ENCODE measurements around the gene SMAD6. TPM values are rescaled to one million over a fixed set of nuclear protein-coding genes. Genes with fewer than 3 reads are reported as not detected.
A peak's percentile ranks its signal among the peaks of the same experiment; 100 is the strongest.

The SMAD6 gene
- total RNA-seq, 2 donors from 2014 or later = 0.31 to 0.35 TPM

GRCh38 chr15:66766282-66767230 lies 64.5 kb downstream of the SMAD6 start:
- no peaks in the 10 kb centered on the region for H3K9me3 Mint-ChIP-seq
- DNase-seq (no peak), ATAC-seq (replicated peaks in 1 of 2) (peak in 1 of 2 donors; percentile 47)
- peaks cover 9% of the 10 kb centered on the region for H3K4me1 Mint-ChIP-seq (ENCODE audit: low read depth)
- H3K36me3 Mint-ChIP-seq (ENCODE audit: insufficient read depth in 2 of 2) = no peaks in the 10 kb centered on the region
- peaks cover 42% of the 10 kb centered on the region for H3K27me3 Mint-ChIP-seq (ENCODE audit: low read depth)
- no peak overlapping the region for H3K27ac Mint-ChIP-seq
- no peak overlapping the region for H3K4me3 Mint-ChIP-seq

- peaks cover 35% of the 10 kb centered on the region for H3K27me3 Mint-ChIP-seq (ENCODE audit: low read depth)
- DNase-seq (no peak), ATAC-seq (replicated peaks in 1 of 2) (no peak)
- H3K4me3 Mint-ChIP-seq = no peak overlapping the region
- no peaks in the 10 kb centered on the region for H3K36me3 Mint-ChIP-seq (ENCODE audit: insufficient read depth in 2 of 2)
- H3K27ac Mint-ChIP-seq = no peak overlapping the region
- no peaks in the 10 kb centered on the region for H3K9me3 Mint-ChIP-seq
- peaks cover 9% of the 10 kb centered on the region for H3K4me1 Mint-ChIP-seq (ENCODE audit: low read depth)
Observed at GRCh38 chr15:66767240-66767659, 65.2 kb downstream of the SMAD6 start.

- Mint-ChIP-seq H3K9me3 (no peaks in the 10 kb centered on the region), H3K36me3 (ENCODE audit: insufficient read depth in 2 of 2) (no peaks in the 10 kb centered on the region), H3K27me3 (ENCODE audit: low read depth) (peaks cover 28% of the 10 kb centered on the region), H3K4me1 (ENCODE audit: low read depth) (peaks cover 9% of the 10 kb centered on the region), H3K27ac (no peak overlapping the region), H3K4me3 (no peak overlapping the region)
- DNase-seq (no peak), ATAC-seq (replicated peaks in 1 of 2) (no peak)
Observed at GRCh38 chr15:66768987-66769386, 67.0 kb downstream of the SMAD6 start.

GRCh38 chr15:66770518-66771350 lies 68.7 kb downstream of the SMAD6 start:
- Mint-ChIP-seq H3K4me1 (ENCODE audit: low read depth) (peaks cover 4% of the 10 kb centered on the region), H3K27ac (no peak overlapping the region), H3K27me3 (ENCODE audit: low read depth) (peaks cover 11% of the 10 kb centered on the region), H3K36me3 (ENCODE audit: insufficient read depth in 2 of 2) (no peaks in the 10 kb centered on the region), H3K4me3 (no peak overlapping the region), H3K9me3 (no peaks in the 10 kb centered on the region)
- DNase-seq = no peak
- ATAC-seq (replicated peaks in 1 of 2) = no peak

GRCh38 chr15:66771351-66771650 lies 69.3 kb downstream of the SMAD6 start:
- no peaks in the 10 kb centered on the region for H3K4me1 Mint-ChIP-seq (ENCODE audit: low read depth)
- no peaks in the 10 kb centered on the region for H3K36me3 Mint-ChIP-seq (ENCODE audit: insufficient read depth in 2 of 2)
- no peak overlapping the region for H3K4me3 Mint-ChIP-seq
- no peaks in the 10 kb centered on the region for H3K9me3 Mint-ChIP-seq
- ATAC-seq (replicated peaks in 1 of 2) (no peak), DNase-seq (no peak)
- H3K27ac Mint-ChIP-seq = no peak overlapping the region
- peaks cover 5% of the 10 kb centered on the region for H3K27me3 Mint-ChIP-seq (ENCODE audit: low read depth)

GRCh38 chr15:66772604-66773128 lies 70.6 kb downstream of the SMAD6 start:
- Mint-ChIP-seq H3K27me3 (ENCODE audit: low read depth) (no peaks in the 10 kb centered on the region), H3K4me1 (ENCODE audit: low read depth) (no peaks in the 10 kb centered on the region), H3K27ac (no peak overlapping the region), H3K4me3 (no peak overlapping the region), H3K9me3 (no peaks in the 10 kb centered on the region), H3K36me3 (ENCODE audit: insufficient read depth in 2 of 2) (no peaks in the 10 kb centered on the region)
- DNase-seq (no peak), ATAC-seq (replicated peaks in 1 of 2) (no peak)

- Mint-ChIP-seq H3K27me3 (ENCODE audit: low read depth) (no peaks in the 10 kb centered on the region), H3K36me3 (ENCODE audit: insufficient read depth in 2 of 2) (no peaks in the 10 kb centered on the region), H3K27ac (no peak overlapping the region), H3K9me3 (no peaks in the 10 kb centered on the region), H3K4me1 (ENCODE audit: low read depth) (no peaks in the 10 kb centered on the region), H3K4me3 (no peak overlapping the region)
- DNase-seq (no peak), ATAC-seq (replicated peaks in 1 of 2) (no peak)
Observed at GRCh38 chr15:66773129-66773873, 71.3 kb downstream of the SMAD6 start.

- no peak overlapping the region for H3K4me3 Mint-ChIP-seq
- H3K4me1 Mint-ChIP-seq (ENCODE audit: low read depth) = no peaks in the 10 kb centered on the region
- ATAC-seq (replicated peaks in 1 of 2) = peak; percentile 65 to 77
- DNase-seq = peak; percentile 51 to 61
- H3K27ac Mint-ChIP-seq = no peak overlapping the region
- no peaks in the 10 kb centered on the region for H3K36me3 Mint-ChIP-seq (ENCODE audit: insufficient read depth in 2 of 2)
- H3K27me3 Mint-ChIP-seq (ENCODE audit: low read depth) = no peaks in the 10 kb centered on the region
- no peaks in the 10 kb centered on the region for H3K9me3 Mint-ChIP-seq
Observed at GRCh38 chr15:66774001-66774814, 72.2 kb downstream of the SMAD6 start.

GRCh38 chr15:66775127-66776105 lies 73.4 kb downstream of the SMAD6 start:
- no peaks in the 10 kb centered on the region for H3K36me3 Mint-ChIP-seq (ENCODE audit: insufficient read depth in 2 of 2)
- H3K27ac Mint-ChIP-seq = no peak overlapping the region
- H3K27me3 Mint-ChIP-seq (ENCODE audit: low read depth) = no peaks in the 10 kb centered on the region
- ATAC-seq (replicated peaks in 1 of 2) (no peak), DNase-seq (no peak)
- H3K4me1 Mint-ChIP-seq (ENCODE audit: low read depth) = no peaks in the 10 kb centered on the region
- no peaks in the 10 kb centered on the region for H3K9me3 Mint-ChIP-seq
- H3K4me3 Mint-ChIP-seq = no peak overlapping the region

GRCh38 chr15:66777054-66777453 lies 75.0 kb downstream of the SMAD6 start:
- H3K4me1 Mint-ChIP-seq (ENCODE audit: low read depth) = no peaks in the 10 kb centered on the region
- H3K27me3 Mint-ChIP-seq (ENCODE audit: low read depth) = no peaks in the 10 kb centered on the region
- no peak overlapping the region for H3K27ac Mint-ChIP-seq
- no peak for DNase-seq
- ATAC-seq (replicated peaks in 1 of 2) = no peak
- no peaks in the 10 kb centered on the region for H3K36me3 Mint-ChIP-seq (ENCODE audit: insufficient read depth in 2 of 2)
- no peaks in the 10 kb centered on the region for H3K9me3 Mint-ChIP-seq
- H3K4me3 Mint-ChIP-seq = no peak overlapping the region

GRCh38 chr15:66777596-66778313 lies 75.7 kb downstream of the SMAD6 start:
- DNase-seq (no peak), ATAC-seq (replicated peaks in 1 of 2) (no peak)
- Mint-ChIP-seq H3K36me3 (ENCODE audit: insufficient read depth in 2 of 2) (no peaks in the 10 kb centered on the region), H3K27me3 (ENCODE audit: low read depth) (no peaks in the 10 kb centered on the region), H3K9me3 (no peaks in the 10 kb centered on the region), H3K4me1 (ENCODE audit: low read depth) (no peaks in the 10 kb centered on the region), H3K27ac (no peak overlapping the region), H3K4me3 (no peak overlapping the region)

Measured in activated T-cell treated with anti-CD3 and anti-CD28 coated beads, Interleukin-2, amount 50 U/mL, for 72 hours (primary cell).